Nephron (organoid): Measurements from ENCODE around the gene RAB11FIP3.
"Not testable (repeated sequence)": the region's sequence is repeated elsewhere in the genome, so short reads cannot be mapped to it uniquely, and the experiment has no call there.

ENCODE experiments used
- H3K27ac Mint-ChIP-seq, 3 experiments: 2 replicates each; pipeline ENCODE4 v1.8.0; 2020; ENCODE audit warnings: mixed read lengths in 3 of 3, mild to moderate bottlenecking in 2 of 3, moderate library complexity in 1 of 3
- H3K27me3 Mint-ChIP-seq: 2 replicates; pipeline ENCODE4 v1.8.0; 2021; ENCODE audit warnings: low read depth, mild to moderate bottlenecking, moderate library complexity, mixed read lengths
- H3K36me3 Mint-ChIP-seq: 2 replicates; pipeline ENCODE4 v1.8.0; 2020; ENCODE audit warnings: low read depth, mixed read lengths
- H3K4me1 Mint-ChIP-seq: 2 replicates; pipeline ENCODE4 v1.8.0; 2020; ENCODE audit warnings: mixed read lengths
- H3K4me3 Mint-ChIP-seq, 3 experiments: 2 replicates each; pipeline ENCODE4 v1.8.0; 2020; ENCODE audit warnings: mild to moderate bottlenecking in 3 of 3, mixed read lengths in 3 of 3, moderate library complexity in 2 of 3
- H3K9me3 Mint-ChIP-seq: 2 replicates; pipeline ENCODE4 v1.8.0; 2020; ENCODE audit warnings: mixed read lengths
- CTCF ChIP-seq, 3 experiments: fragments of 200-600 bp; sonication (generic); IDR thresholded peaks; one replicate each; pipeline ENCODE4 v1.5.0; 2021; ENCODE audit warnings: antibody characterized with exemption in 3 of 3; ENCODE audit not compliant: unreplicated experiment in 3 of 3

Gene RAB11FIP3

GRCh38 chr16:500709-501108 lies 75.3 kb downstream of the RAB11FIP3 start:
- Mint-ChIP-seq H3K4me1 (peaks cover 6% of the 10 kb centered on the region), H3K36me3 (peaks cover 26% of the 10 kb centered on the region), H3K27me3 (peaks cover 3% of the 10 kb centered on the region), H3K4me3 (no peak overlapping the region), H3K9me3 (no peaks in the 10 kb centered on the region), H3K27ac (no peak overlapping the region)
- no peak for TF ChIP-seq CTCF (IDR thresholded peaks at IDR 0.05; ENCODE audit: unreplicated experiment in 3 of 3)

- Mint-ChIP-seq H3K4me1 (peaks cover 4% of the 10 kb centered on the region), H3K4me3 (no peak overlapping the region), H3K9me3 (no peaks in the 10 kb centered on the region), H3K27me3 (no peaks in the 10 kb centered on the region), H3K27ac (peak overlapping the region in 1 of 3 experiments; percentile 85), H3K36me3 (peaks cover 19% of the 10 kb centered on the region)
- TF ChIP-seq CTCF (IDR thresholded peaks at IDR 0.05; ENCODE audit: unreplicated experiment in 3 of 3), result no peak
These were observed 76.9 kb downstream of the RAB11FIP3 start for GRCh38 chr16:502179-502943.

- H3K9me3 Mint-ChIP-seq, result no peaks in the 10 kb centered on the region
- no peak overlapping the region for H3K4me3 Mint-ChIP-seq
- H3K4me1 Mint-ChIP-seq, result peaks cover 8% of the 10 kb centered on the region
- H3K27ac Mint-ChIP-seq, result peak overlapping the region in 1 of 3 experiments; percentile 85
- peaks cover 16% of the 10 kb centered on the region for H3K36me3 Mint-ChIP-seq
- H3K27me3 Mint-ChIP-seq, result no peaks in the 10 kb centered on the region
- TF ChIP-seq CTCF (IDR thresholded peaks at IDR 0.05; ENCODE audit: unreplicated experiment in 3 of 3), result no peak
These were observed 78.0 kb downstream of the RAB11FIP3 start for GRCh38 chr16:503150-504071.

- Mint-ChIP-seq H3K4me1 (peaks cover 13% of the 10 kb centered on the region), H3K27me3 (no peaks in the 10 kb centered on the region), H3K27ac (no peak overlapping the region), H3K36me3 (peaks cover 21% of the 10 kb centered on the region), H3K9me3 (no peaks in the 10 kb centered on the region), H3K4me3 (no peak overlapping the region)
- TF ChIP-seq CTCF (IDR thresholded peaks at IDR 0.05; ENCODE audit: unreplicated experiment in 3 of 3), result no peak
These were observed 80.2 kb downstream of the RAB11FIP3 start for GRCh38 chr16:505479-506245.

DNA sequence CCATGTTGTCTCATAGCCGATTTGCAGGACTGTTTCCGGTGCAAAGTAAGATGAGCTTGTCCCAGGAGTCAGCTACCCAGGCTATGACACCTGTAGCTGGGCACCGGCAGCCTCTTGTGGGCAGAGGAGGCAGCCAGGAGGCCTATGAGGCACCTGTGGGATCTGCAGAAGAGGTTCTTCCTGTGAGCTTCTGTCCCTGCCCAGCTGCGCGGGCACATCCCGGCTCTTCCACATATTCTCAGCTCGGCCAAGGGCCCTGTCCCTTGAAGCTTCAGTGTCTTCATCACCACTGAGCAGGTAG lies 80.7 kb downstream of the RAB11FIP3 start:
- Mint-ChIP-seq H3K4me3 (no peak overlapping the region), H3K36me3 (peaks cover 21% of the 10 kb centered on the region), H3K27me3 (no peaks in the 10 kb centered on the region), H3K4me1 (peaks cover 13% of the 10 kb centered on the region), H3K9me3 (no peaks in the 10 kb centered on the region), H3K27ac (no peak overlapping the region)
- no peak for TF ChIP-seq CTCF (IDR thresholded peaks at IDR 0.05; ENCODE audit: unreplicated experiment in 3 of 3)

DNA sequence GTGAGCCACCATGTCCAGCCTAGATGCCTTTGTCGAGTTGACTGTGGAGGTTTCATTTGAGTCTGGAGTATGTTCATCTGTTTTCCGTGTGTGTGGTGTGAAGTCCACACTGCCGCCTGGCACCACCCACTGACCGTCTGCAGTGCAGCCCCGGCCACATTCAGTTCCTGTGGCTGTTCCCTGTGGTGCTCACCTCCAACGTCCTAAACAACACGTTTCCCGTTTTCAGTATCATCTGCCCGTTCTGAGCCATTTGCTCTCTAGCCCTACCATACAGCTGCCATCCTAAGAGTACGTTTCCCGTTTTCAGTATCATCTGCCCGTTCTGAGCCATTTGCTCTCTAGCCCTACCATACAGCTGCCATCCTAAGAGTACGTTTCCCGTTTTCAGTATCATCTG lies 82.1 kb downstream of the RAB11FIP3 start:
- not testable (repeated sequence) for H3K27me3 Mint-ChIP-seq, H3K9me3 Mint-ChIP-seq, H3K4me3 Mint-ChIP-seq
- Mint-ChIP-seq H3K4me1 (peaks cover 13% of the 10 kb centered on the region), H3K27ac (peak overlapping the region in 1 of 3 experiments; percentile 59), H3K36me3 (peaks cover 21% of the 10 kb centered on the region)
